ENCODE results near the gene TTLL1. TPM values are rescaled to one million over a fixed set of nuclear protein-coding genes. Genes with fewer than 3 reads are reported as not detected.

The TTLL1 gene
- total RNA-seq, 1 donor from 2014 or later = 9.4 TPM

- H3K27ac Mint-ChIP-seq = no peak overlapping the region
- peaks cover 8% of the 10 kb centered on the region for H3K4me1 ChIP-seq
- H3F3A ChIP-seq (ENCODE audit: low read depth) = peaks cover 17% of the 10 kb centered on the region
- DNase-seq (ENCODE audit: low spot score) = no peak
- no peak overlapping the region for H3K9ac ChIP-seq
- no peaks in the 10 kb centered on the region for H3K36me3 ChIP-seq
- TF ChIP-seq EZH2 (IDR thresholded peaks at IDR 0.05) (no peak), EZH2phosphoT487 (IDR thresholded peaks at IDR 0.05) (no peak), CTCF (IDR thresholded peaks at IDR 0.05) (no peak)
- H3K27me3 ChIP-seq = peaks cover 8% of the 10 kb centered on the region
- no peak overlapping the region for H3K27ac ChIP-seq
- H4K20me1 ChIP-seq (ENCODE audit: low read depth) = peaks cover 54% of the 10 kb centered on the region
- no peaks in the 10 kb centered on the region for H3K9me3 Mint-ChIP-seq
- no peaks in the 10 kb centered on the region for H3K9me3 ChIP-seq (ENCODE audit: low read depth)
- H3K36me3 Mint-ChIP-seq = no peaks in the 10 kb centered on the region
- H3K27me3 Mint-ChIP-seq (ENCODE audit: insufficient read depth, low read depth) = peaks cover 8% of the 10 kb centered on the region
- peaks cover 28% of the 10 kb centered on the region for H3K4me1 Mint-ChIP-seq
- no peak overlapping the region for H3K4me3 ChIP-seq
- peaks cover 71% of the 10 kb centered on the region for H3K79me2 ChIP-seq (ENCODE audit: low read depth)
- H2AFZ ChIP-seq (replicated peaks) = no peak overlapping the region
- no peak overlapping the region for H3K4me2 ChIP-seq
- no peak overlapping the region for H3K4me3 Mint-ChIP-seq
Measured at GRCh38 chr22:43012390-43012789, 76.8 kb downstream of the TTLL1 start.

- no peak overlapping the region for H3K4me3 Mint-ChIP-seq
- H3K79me2 ChIP-seq (ENCODE audit: low read depth) = peaks cover 84% of the 10 kb centered on the region
- no peak for DNase-seq (ENCODE audit: low spot score)
Measured at GRCh38 chr22:43011079-43011478, 78.1 kb downstream of the TTLL1 start.

GRCh38 chr22:43009444-43009843, 79.7 kb downstream of the TTLL1 start:
- Mint-ChIP-seq H3K27me3 (ENCODE audit: insufficient read depth, low read depth) (no peaks in the 10 kb centered on the region), H3K4me1 (peaks cover 38% of the 10 kb centered on the region), H3K36me3 (no peaks in the 10 kb centered on the region), H3K27ac (no peak overlapping the region), H3K4me3 (no peak overlapping the region), H3K9me3 (no peaks in the 10 kb centered on the region)
- H3K9me3 ChIP-seq (ENCODE audit: low read depth) = no peaks in the 10 kb centered on the region
- peaks cover 84% of the 10 kb centered on the region for H4K20me1 ChIP-seq (ENCODE audit: low read depth)
- DNase-seq (ENCODE audit: low spot score) = no peak
- peaks cover 14% of the 10 kb centered on the region for H3F3A ChIP-seq (ENCODE audit: low read depth)
- H3K27me3 ChIP-seq = no peaks in the 10 kb centered on the region
- no peak overlapping the region for H3K27ac ChIP-seq
- peaks cover 17% of the 10 kb centered on the region for H3K4me1 ChIP-seq
- no peaks in the 10 kb centered on the region for H3K36me3 ChIP-seq
- H2AFZ ChIP-seq (replicated peaks) = no peak overlapping the region
- H3K79me2 ChIP-seq (ENCODE audit: low read depth) = peaks cover 100% of the 10 kb centered on the region
- H3K9ac ChIP-seq = no peak overlapping the region
- TF ChIP-seq EZH2phosphoT487 (IDR thresholded peaks at IDR 0.05) (no peak), EZH2 (IDR thresholded peaks at IDR 0.05) (no peak), CTCF (IDR thresholded peaks at IDR 0.05) (no peak)
- H3K4me3 ChIP-seq = no peak overlapping the region
- H3K4me2 ChIP-seq = no peak overlapping the region

More at GRCh38 chr22:43011079-43011478, 78.1 kb downstream of the TTLL1 start:
- H3K9ac ChIP-seq = no peak overlapping the region
- H3K36me3 Mint-ChIP-seq = no peaks in the 10 kb centered on the region
- peaks cover 33% of the 10 kb centered on the region for H3K4me1 Mint-ChIP-seq
- peaks cover 6% of the 10 kb centered on the region for H3K27me3 ChIP-seq
- no peaks in the 10 kb centered on the region for H3K36me3 ChIP-seq
- H4K20me1 ChIP-seq (ENCODE audit: low read depth) = peaks cover 67% of the 10 kb centered on the region
- H3K27me3 Mint-ChIP-seq (ENCODE audit: insufficient read depth, low read depth) = peaks cover 6% of the 10 kb centered on the region
- no peak overlapping the region for H2AFZ ChIP-seq (replicated peaks)
- no peak overlapping the region for H3K4me2 ChIP-seq
- no peak for TF ChIP-seq CTCF (IDR thresholded peaks at IDR 0.05)
- H3K27ac Mint-ChIP-seq = no peak overlapping the region
- H3K9me3 Mint-ChIP-seq = no peaks in the 10 kb centered on the region
- H3K4me1 ChIP-seq = peaks cover 8% of the 10 kb centered on the region
- no peaks in the 10 kb centered on the region for H3K9me3 ChIP-seq (ENCODE audit: low read depth)
- H3K27ac ChIP-seq = no peak overlapping the region
- H3F3A ChIP-seq (ENCODE audit: low read depth) = peaks cover 16% of the 10 kb centered on the region
- H3K4me3 ChIP-seq = no peak overlapping the region

Data from neural progenitor cell (in vitro differentiated cells).